Spinal cord (tissue), 10 donors: ENCODE data around the gene VAV3. TPM values are rescaled to one million over a fixed set of nuclear protein-coding genes. Genes with fewer than 3 reads are reported as not detected.

Source experiments
- DNase-seq, 6 donors: peaks; one replicate each; pipeline versions ENCODE4 v3.0.0 to v3.0.0-alpha.2; 2013 to 2015; ENCODE audit warnings: low spot score in 6 of 6, low read depth in 4 of 6
- H3K27ac ChIP-seq: one replicate; pipeline ENCODE4 v1.5.1; 2013; ENCODE audit warnings: low read depth, low read length, control low read depth
- H3K27me3 ChIP-seq: one replicate; pipeline ENCODE4 v1.6.1; 2013; ENCODE audit warnings: low read length; ENCODE audit not compliant: control insufficient read depth, insufficient read depth
- H3K36me3 ChIP-seq: one replicate; pipeline ENCODE4 v1.6.1; 2013; ENCODE audit warnings: low read length; ENCODE audit not compliant: control insufficient read depth, insufficient read depth
- H3K4me1 ChIP-seq: one replicate; pipeline ENCODE4 v1.6.1; 2013; ENCODE audit warnings: low read length; ENCODE audit not compliant: control insufficient read depth, insufficient read depth
- H3K4me3 ChIP-seq: one replicate; pipeline ENCODE4 v1.5.1; 2013; ENCODE audit warnings: low read depth, low read length, control low read depth
- H3K9me3 ChIP-seq: one replicate; pipeline ENCODE4 v1.6.1; 2013; ENCODE audit warnings: low read length; ENCODE audit not compliant: control insufficient read depth, insufficient read depth
- whole genome bisulfite sequencing: methylation state at CpG from one replicate; pipeline ENCODE4 v1.1.5; 2013; ENCODE audit warnings: missing lambda C conversion rate; ENCODE audit not compliant: insufficient coverage; 5-methylcytosine and 5-hydroxymethylcytosine counted together
- polyA plus RNA-seq, 2 donors: library from polyadenylated mRNA; unstranded; fragments of 120-200 nt; gene quantifications; one replicate each; pipeline ENCODE4 v1.2.1, GENCODE V29; 2013; ENCODE audit not compliant: insufficient read length in 2 of 2
- total RNA-seq, 2 donors: library from RNA; depleted of rRNA in 1 of 2; stranded (reverse); fragments of 120-200 nt in 1 of 2; fragments of >200 nt in 1 of 2; gene quantifications; one replicate each; pipeline versions ENCODE4 v1.2.3 to v1.2.4, GENCODE V29; 2013 to 2014
- donor health status: healthy.

VAV3 gene
- total and polyA plus RNA-seq, 4 donors, result 6.1 to 13.6 (median 9.2) TPM

DNA sequence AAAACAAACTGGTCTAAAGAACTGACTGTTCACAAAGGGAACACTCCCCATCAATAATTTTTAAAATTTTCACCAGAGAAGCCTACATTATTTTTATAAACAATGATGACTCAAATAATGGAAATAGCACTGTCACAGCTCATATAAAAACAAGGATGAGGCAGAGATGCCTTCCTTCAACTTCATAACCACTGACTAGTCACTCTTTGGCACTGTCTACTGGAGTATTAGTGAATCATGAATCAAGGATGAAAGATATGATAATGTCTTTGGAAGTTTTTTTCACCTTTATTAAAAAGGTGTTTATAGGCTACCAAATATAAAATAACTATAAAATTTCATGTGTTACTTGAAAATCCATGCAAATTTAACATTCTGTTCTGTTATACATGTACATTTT is 316.9 kb downstream of the VAV3 start:
- Histone ChIP-seq H3K4me1 (no peaks in the 10 kb centered on the region), H3K27ac (no peak overlapping the region), H3K36me3 (no peaks in the 10 kb centered on the region), H3K27me3 (no peaks in the 10 kb centered on the region), H3K4me3 (no peak overlapping the region), H3K9me3 (no peaks in the 10 kb centered on the region)
- no peak for DNase-seq

DNA sequence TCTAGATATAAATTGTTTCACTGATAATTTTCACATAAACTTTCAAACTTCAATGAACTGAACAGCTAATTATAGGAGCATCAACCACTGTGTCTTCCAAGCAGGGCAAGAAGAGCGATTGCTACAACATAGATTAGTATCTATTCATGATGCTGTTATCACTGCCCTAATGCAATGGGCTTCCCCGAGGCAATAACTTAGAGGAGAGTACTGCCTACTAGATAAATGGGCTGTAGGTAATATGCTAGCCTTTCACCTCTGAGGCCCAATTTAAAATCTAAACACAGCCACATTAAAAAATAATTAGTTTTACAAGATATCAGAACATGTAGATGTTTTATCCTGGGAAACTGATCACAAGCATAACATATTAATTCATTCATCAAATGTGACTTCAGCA is 318.0 kb downstream of the VAV3 start:
- Histone ChIP-seq H3K9me3 (no peaks in the 10 kb centered on the region), H3K36me3 (no peaks in the 10 kb centered on the region), H3K4me3 (no peak overlapping the region), H3K27me3 (no peaks in the 10 kb centered on the region), H3K27ac (no peak overlapping the region), H3K4me1 (no peaks in the 10 kb centered on the region)
- DNase-seq, result peak in 1 of 6 donors; percentile 46
- no CpG with 5 or more reads among the region's 2 CpGs for WGBS

DNA sequence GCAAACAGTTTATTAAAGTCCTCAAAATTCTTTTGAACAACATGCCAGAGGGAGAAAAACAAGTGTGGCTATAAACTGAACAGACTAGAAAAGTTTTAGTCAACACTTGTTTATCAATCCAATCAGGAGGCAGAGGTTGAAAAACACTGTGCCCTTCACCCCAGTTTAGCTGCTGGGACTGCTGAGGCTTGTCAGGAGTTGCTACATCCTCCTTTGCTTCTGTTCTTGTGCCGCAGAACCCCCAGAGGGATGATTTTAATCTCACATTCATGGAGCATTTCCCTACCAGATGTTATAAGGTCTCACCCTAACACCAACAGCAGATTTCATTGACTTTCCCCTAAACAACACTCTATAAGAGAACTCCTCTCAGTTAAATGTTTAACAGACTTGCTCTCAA is 321.2 kb downstream of the VAV3 start:
- H3K9me3 ChIP-seq, result no peaks in the 10 kb centered on the region
- no peaks in the 10 kb centered on the region for H3K4me1 ChIP-seq
- DNase-seq, result no peak
- no peaks in the 10 kb centered on the region for H3K27me3 ChIP-seq
- no peaks in the 10 kb centered on the region for H3K36me3 ChIP-seq
- WGBS, result 78% methylated on average over 1 of the region's 1 CpG
- H3K4me3 ChIP-seq, result no peak overlapping the region
- no peak overlapping the region for H3K27ac ChIP-seq

DNA sequence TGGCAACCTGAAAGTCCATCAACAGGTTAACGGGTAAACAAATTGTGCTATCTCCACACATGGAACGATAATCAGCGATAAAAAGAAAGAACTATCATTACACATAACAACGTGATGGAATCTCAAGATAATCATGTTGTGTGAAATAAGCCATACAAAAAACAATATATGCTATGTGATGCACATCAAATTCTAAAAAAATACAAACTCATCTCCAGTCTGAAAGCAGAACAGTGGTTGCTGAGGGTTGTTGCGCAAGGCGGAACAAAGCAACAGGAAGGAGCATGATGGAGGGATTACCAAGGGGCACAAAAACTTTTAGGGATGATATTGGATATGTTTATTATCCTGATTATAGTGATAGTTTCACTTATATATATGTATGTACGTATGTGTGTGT is 324.8 kb downstream of the VAV3 start:
- no peak for DNase-seq
- H3K27ac ChIP-seq, result no peak overlapping the region
- no peaks in the 10 kb centered on the region for H3K4me1 ChIP-seq
- H3K27me3 ChIP-seq, result no peaks in the 10 kb centered on the region
- no peaks in the 10 kb centered on the region for H3K9me3 ChIP-seq
- WGBS, result no CpG with 5 or more reads among the region's 7 CpGs
- H3K4me3 ChIP-seq, result no peak overlapping the region
- H3K36me3 ChIP-seq, result no peaks in the 10 kb centered on the region

DNA sequence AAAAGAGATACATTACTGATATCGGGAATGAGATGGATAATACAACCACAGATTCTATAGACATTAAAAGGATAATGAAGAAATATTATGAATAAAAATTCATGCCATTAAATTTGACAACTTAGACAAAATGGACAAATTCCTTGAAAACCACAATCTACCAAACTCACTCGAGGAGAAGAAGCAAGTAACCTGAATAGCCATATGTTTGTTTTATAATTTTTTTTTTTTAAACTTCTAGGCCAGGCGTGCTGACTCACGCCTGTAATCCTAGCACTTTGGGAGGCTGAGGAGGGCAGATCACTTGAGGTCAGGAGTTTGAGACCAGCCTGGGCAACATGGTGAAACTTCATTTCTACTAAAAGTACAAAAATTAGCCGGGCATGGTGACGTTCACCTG is 327.9 kb downstream of the VAV3 start:
- Histone ChIP-seq H3K27ac (no peak overlapping the region), H3K9me3 (no peaks in the 10 kb centered on the region), H3K4me1 (no peaks in the 10 kb centered on the region), H3K36me3 (no peaks in the 10 kb centered on the region), H3K27me3 (no peaks in the 10 kb centered on the region), H3K4me3 (no peak overlapping the region)
- 87% methylated on average over 4 of the region's 6 CpGs for WGBS
- no peak for DNase-seq

DNA sequence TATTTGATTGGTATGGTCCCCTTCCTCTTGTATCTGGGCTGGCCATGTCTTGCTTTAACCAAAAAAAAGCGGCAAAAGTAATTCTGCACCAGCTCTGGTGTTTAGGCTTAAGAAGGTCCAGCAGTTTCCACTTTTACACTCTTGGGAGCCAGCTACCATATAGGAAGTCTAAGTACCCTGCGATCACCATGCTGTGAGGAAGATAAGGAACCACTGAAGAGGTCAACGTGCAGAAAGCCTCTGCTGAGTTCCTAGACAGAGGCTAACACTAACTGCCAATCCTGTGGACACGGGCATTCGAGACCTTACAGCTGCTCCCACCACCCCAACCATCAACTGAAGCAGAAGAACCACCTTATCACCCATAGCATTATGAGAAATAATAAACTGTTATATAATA is 331.4 kb downstream of the VAV3 start:
- Histone ChIP-seq H3K9me3 (no peaks in the 10 kb centered on the region), H3K27ac (no peak overlapping the region), H3K36me3 (no peaks in the 10 kb centered on the region), H3K4me3 (no peak overlapping the region), H3K4me1 (no peaks in the 10 kb centered on the region), H3K27me3 (no peaks in the 10 kb centered on the region)
- no peak for DNase-seq
- 90% methylated on average over 2 of the region's 5 CpGs for WGBS

DNA sequence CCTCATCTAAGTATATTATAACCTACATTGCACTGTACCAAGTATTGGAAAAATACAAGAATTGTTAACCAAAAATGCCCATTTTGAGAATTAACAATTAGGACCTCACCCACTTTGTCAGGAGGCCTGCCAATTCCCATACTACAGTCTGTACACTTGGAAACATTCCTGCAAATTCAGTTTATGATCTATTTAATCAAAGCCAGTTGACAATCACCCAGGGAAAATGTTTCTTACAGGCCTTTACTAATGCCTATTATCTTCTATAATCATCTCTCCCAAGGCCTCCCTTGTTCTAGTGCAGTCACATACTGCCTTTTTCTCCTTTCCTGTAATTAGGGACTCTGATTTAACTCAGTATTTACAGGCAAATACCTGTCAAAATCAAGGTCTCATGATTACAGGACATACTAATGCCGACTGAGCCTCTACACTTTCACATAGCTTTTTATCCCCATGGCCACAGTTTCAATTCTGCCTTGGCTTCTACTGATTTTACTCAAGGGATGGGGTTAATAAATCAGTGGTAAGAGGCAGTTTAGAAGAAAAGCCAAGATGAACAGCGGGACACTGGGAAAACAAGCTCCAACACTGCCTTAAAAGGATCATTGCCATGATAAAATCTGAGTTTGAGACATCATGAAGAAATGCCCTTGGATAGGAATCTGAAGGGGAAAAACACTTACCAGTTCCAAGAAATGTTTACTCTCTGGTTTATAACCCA is 338.7 kb downstream of the VAV3 start:
- Histone ChIP-seq H3K4me3 (no peak overlapping the region), H3K9me3 (no peaks in the 10 kb centered on the region), H3K4me1 (no peaks in the 10 kb centered on the region), H3K27me3 (no peaks in the 10 kb centered on the region), H3K27ac (peak overlapping the region; percentile 18), H3K36me3 (no peaks in the 10 kb centered on the region)
- no CpG with 5 or more reads among the region's 2 CpGs for WGBS
- DNase-seq, result peak; percentile 9 to 67 (median 23)

DNA sequence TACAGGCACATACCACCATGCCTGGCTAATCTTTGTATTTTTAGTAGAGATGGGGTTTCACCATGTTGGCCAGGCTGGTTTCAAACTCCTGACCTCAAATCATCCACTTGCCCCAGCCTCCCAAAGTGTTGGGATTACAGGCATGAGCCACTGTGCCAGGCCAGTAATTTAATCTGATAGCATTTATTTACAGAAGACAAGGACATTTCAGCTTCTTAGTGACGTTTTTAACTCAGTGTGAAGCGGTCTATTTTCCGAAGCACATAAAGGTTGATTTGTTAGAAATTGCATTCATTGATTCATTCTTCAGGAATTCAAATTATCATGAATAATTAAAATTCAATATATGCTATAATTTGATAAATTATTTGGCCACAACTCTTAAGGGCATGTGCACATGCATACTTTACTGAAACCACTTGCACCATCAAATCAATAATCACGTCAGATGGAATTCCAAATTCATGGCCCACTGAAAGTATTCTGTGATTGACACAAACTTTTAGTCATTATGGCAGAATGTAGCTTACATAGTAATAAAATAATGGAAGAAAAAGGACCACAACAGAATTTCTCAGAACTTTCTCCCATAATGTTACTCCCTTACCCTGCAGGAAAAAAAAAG is 339.5 kb downstream of the VAV3 start:
- Histone ChIP-seq H3K27ac (no peak overlapping the region), H3K27me3 (no peaks in the 10 kb centered on the region), H3K9me3 (no peaks in the 10 kb centered on the region), H3K4me3 (no peak overlapping the region), H3K4me1 (no peaks in the 10 kb centered on the region), H3K36me3 (no peaks in the 10 kb centered on the region)
- WGBS, result no CpG with 5 or more reads among the region's 4 CpGs
- DNase-seq, result no peak

DNA sequence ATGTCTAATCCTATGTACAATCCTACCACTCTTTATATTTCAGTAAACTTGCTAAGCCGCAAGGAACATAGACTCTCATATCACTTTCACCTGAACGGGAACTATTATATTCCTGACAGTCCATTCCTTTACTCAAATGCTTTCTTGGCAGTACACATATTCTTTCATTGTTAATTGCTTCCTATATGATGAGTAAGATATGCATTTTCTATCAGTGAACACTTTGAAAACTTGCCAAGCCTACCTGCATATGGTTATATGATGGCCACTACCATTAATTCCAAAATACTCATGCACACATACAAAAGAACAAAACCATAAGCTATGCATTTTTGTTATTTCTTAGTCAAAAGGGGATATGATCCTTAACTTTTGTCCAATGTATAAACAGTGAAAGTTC is 341.5 kb downstream of the VAV3 start:
- H3K4me3 ChIP-seq, result no peak overlapping the region
- H3K36me3 ChIP-seq, result no peaks in the 10 kb centered on the region
- no peaks in the 10 kb centered on the region for H3K27me3 ChIP-seq
- no peaks in the 10 kb centered on the region for H3K9me3 ChIP-seq
- H3K27ac ChIP-seq, result no peak overlapping the region
- DNase-seq, result no peak
- H3K4me1 ChIP-seq, result no peaks in the 10 kb centered on the region
- WGBS, result no CpG with 5 or more reads among the region's 2 CpGs

DNA sequence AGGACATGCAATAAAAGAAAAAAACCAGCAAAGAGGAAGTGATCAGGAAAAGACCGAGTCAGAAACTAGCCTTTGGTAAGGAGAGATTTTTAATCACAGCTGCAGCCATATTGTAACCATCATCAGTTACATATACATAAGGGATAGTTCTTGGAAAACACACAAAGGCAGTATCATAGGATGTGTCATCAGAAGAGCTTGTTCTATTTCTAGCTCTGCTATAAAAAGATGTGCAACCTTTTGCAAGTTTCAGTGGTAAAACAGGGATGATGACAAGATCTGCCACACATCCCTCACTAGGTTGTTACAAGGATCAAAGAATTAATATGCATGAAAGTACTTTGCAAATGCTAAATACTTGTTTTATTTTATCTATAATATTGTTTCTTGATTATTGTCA is 342.0 kb downstream of the VAV3 start:
- no CpG with 5 or more reads among the region's 1 CpG for WGBS
- Histone ChIP-seq H3K4me1 (no peaks in the 10 kb centered on the region), H3K36me3 (no peaks in the 10 kb centered on the region), H3K27me3 (no peaks in the 10 kb centered on the region), H3K4me3 (no peak overlapping the region), H3K9me3 (no peaks in the 10 kb centered on the region), H3K27ac (no peak overlapping the region)
- DNase-seq, result no peak
